H1 (cell line): ENCODE results near the gene MTFR1L. TPM values are rescaled to one million over a fixed set of nuclear protein-coding genes. Genes with fewer than 3 reads are reported as not detected.

Experiments
- CTCF ChIA-PET: fragments of 300-600 bp; sonication (Branson Sonifier 250); formaldehyde crosslinking; loops from one replicate; lab custom pipeline; 2021; ENCODE audit not compliant: partially characterized antibody; lab: Charles Lee
- POLR2A ChIA-PET: fragments of 300-600 bp; sonication (Branson Sonifier 250); formaldehyde crosslinking; loops from one replicate; lab custom pipeline; 2021; ENCODE audit warnings: inconsistent platforms; ENCODE audit not compliant: partially characterized antibody; lab: Charles Lee
- DNase-seq, 2 experiments: peaks; one replicate each; pipeline versions ENCODE4 v3.0.0 to v3.0.0-alpha.2; 2010 to 2022; ENCODE audit warnings: low spot score in 2 of 2, low read depth in 1 of 2, mixed read lengths in 1 of 2
- FAIRE-seq: peaks from 2 replicates; lab custom pipeline; 2011; peaks lifted over from hg19 to GRCh38; lab: Jason Lieb, UNC
- H2AFZ ChIP-seq: 2 replicates; pipeline ENCODE4 v1.8.1; 2012; ENCODE audit warnings: low read length, inconsistent platforms
- H2AK5ac ChIP-seq: 2 replicates; pipeline ENCODE4 v1.6.1; 2013; ENCODE audit warnings: low read depth, low read length
- H2BK120ac ChIP-seq: replicated peaks from 2 replicates; pipeline ENCODE3; 2013; ENCODE audit warnings: low read depth, low read length, inconsistent platforms
- H2BK12ac ChIP-seq: 2 replicates; pipeline ENCODE4 v1.6.1; 2013; ENCODE audit warnings: low read depth, low read length
- H2BK15ac ChIP-seq: 2 replicates; pipeline ENCODE4 v1.6.1; 2013; ENCODE audit warnings: low read length
- H2BK20ac ChIP-seq: 2 replicates; pipeline ENCODE4 v1.6.1; 2013; ENCODE audit warnings: low read length
- H2BK5ac ChIP-seq: 2 replicates; pipeline ENCODE4 v1.6.1; 2013; ENCODE audit warnings: low read depth, low read length
- H3K14ac ChIP-seq: 2 replicates; pipeline ENCODE4 v1.6.1; 2013; ENCODE audit warnings: inconsistent platforms; ENCODE audit not compliant: insufficient read length
- H3K18ac ChIP-seq: 2 replicates; pipeline ENCODE4 v1.6.1; 2013; ENCODE audit warnings: low read length; ENCODE audit errors: extremely low read depth
- H3K23ac ChIP-seq: 2 replicates; pipeline ENCODE4 v1.6.1; 2013; ENCODE audit warnings: inconsistent platforms; ENCODE audit not compliant: insufficient read length
- H3K23me2 ChIP-seq: 2 replicates; pipeline ENCODE4 v1.6.1; 2013; ENCODE audit warnings: low read depth, low read length
- H3K27ac ChIP-seq: 2 replicates; pipeline ENCODE4 v1.6.1; 2011; ENCODE audit warnings: low read depth, low read length, inconsistent platforms
- H3K27me3 ChIP-seq, 4 experiments: replicated peaks in 1 of 4; 1 replicate in 1 of 4; 2 replicates in 3 of 4; pipeline versions ENCODE4 v1.6.1 to v1.8.1; 2011 to 2013; ENCODE audit warnings: low read length in 3 of 4, mild to moderate bottlenecking in 3 of 4, inconsistent platforms in 2 of 4, mixed read lengths in 2 of 4, moderate library complexity in 1 of 4; ENCODE audit not compliant: control insufficient read depth in 3 of 4, insufficient read depth in 3 of 4; ENCODE audit errors: extremely low read depth in 1 of 4
- H3K36me3 ChIP-seq, 4 experiments: 2 replicates each; pipeline versions ENCODE4 v1.6.1 to v1.8.1; 2011 to 2013; ENCODE audit warnings: mild to moderate bottlenecking in 4 of 4, low read length in 3 of 4, moderate library complexity in 2 of 4, control low read depth in 1 of 4, inconsistent platforms in 1 of 4; ENCODE audit not compliant: insufficient read depth in 4 of 4, control insufficient read depth in 2 of 4
- H3K4ac ChIP-seq: replicated peaks from 2 replicates; pipeline ENCODE3; 2013; ENCODE audit warnings: low read length, low read depth, mixed read lengths, inconsistent platforms; ENCODE audit not compliant: insufficient read length
- H3K4me1 ChIP-seq, 4 experiments: replicated peaks in 1 of 4; 1 replicate in 1 of 4; 2 replicates in 3 of 4; pipeline versions ENCODE4 v1.6.1 to v1.8.1; 2011 to 2013; ENCODE audit warnings: low read length in 3 of 4, inconsistent platforms in 2 of 4, mixed read lengths in 1 of 4; ENCODE audit not compliant: insufficient read depth in 4 of 4, control insufficient read depth in 3 of 4
- H3K4me2 ChIP-seq, 2 experiments: 2 replicates each; pipeline versions ENCODE4 v1.6.1 to v1.8.1; 2011 to 2013; ENCODE audit warnings: low read depth in 2 of 2, low read length in 2 of 2, control low read depth in 1 of 2, inconsistent platforms in 1 of 2, mild to moderate bottlenecking in 1 of 2; ENCODE audit not compliant: insufficient read depth in 1 of 2
- H3K4me3 ChIP-seq, 4 experiments: fragments of 200-600, 300-600 bp in 1 of 4; sonication (generic), shearing (Covaris generic), sonication (Bioruptor Twin) in 1 of 4; 2 replicates each; pipeline versions ENCODE4 v1.5.1 to v1.8.1; 2011 to 2016; ENCODE audit warnings: low read length in 4 of 4, low read depth in 3 of 4, control low read depth in 2 of 4, inconsistent platforms in 2 of 4, mild to moderate bottlenecking in 2 of 4, mixed read lengths in 1 of 4, moderate library complexity in 1 of 4; ENCODE audit not compliant: insufficient read depth in 2 of 4; ENCODE audit errors: extremely low read depth in 1 of 4
- H3K56ac ChIP-seq: replicated peaks from 2 replicates; pipeline ENCODE3; 2013; ENCODE audit warnings: low read depth, mild to moderate bottlenecking, mixed read lengths, low read length, inconsistent platforms; ENCODE audit not compliant: insufficient read length
- H3K79me1 ChIP-seq: 2 replicates; pipeline ENCODE4 v1.6.1; 2013; ENCODE audit warnings: low read depth, low read length, control low read depth
- H3K79me2 ChIP-seq, 2 experiments: 2 replicates each; pipeline versions ENCODE4 v1.6.1 to v1.8.1; 2012 to 2013; ENCODE audit warnings: low read length in 2 of 2, mild to moderate bottlenecking in 2 of 2, inconsistent platforms in 1 of 2; ENCODE audit not compliant: insufficient read depth in 2 of 2, control insufficient read depth in 1 of 2
- H3K9ac ChIP-seq, 4 experiments: replicated peaks in 1 of 4; 1 replicate in 1 of 4; 2 replicates in 3 of 4; pipeline versions ENCODE4 v1.6.1 to v1.8.1; 2011 to 2013; ENCODE audit warnings: low read depth in 3 of 4, low read length in 3 of 4, control low read depth in 2 of 4, mild to moderate bottlenecking in 2 of 4, moderate library complexity in 2 of 4, inconsistent platforms in 1 of 4; ENCODE audit errors: extremely low read depth in 1 of 4
- H3K9me3 ChIP-seq, 2 experiments: 2 replicates each; pipeline versions ENCODE4 v1.6.1 to v1.8.1; 2012 to 2013; ENCODE audit warnings: mild to moderate bottlenecking in 2 of 2, moderate library complexity in 2 of 2, control low read depth in 1 of 2, inconsistent platforms in 1 of 2, low read depth in 1 of 2, low read length in 1 of 2, mixed read lengths in 1 of 2; ENCODE audit not compliant: insufficient read depth in 2 of 2
- H4K20me1 ChIP-seq, 2 experiments: replicated peaks in 1 of 2; 2 replicates each; pipeline versions ENCODE3 to v1.8.1; 2011 to 2013; ENCODE audit warnings: inconsistent platforms in 2 of 2, low read length in 2 of 2, mild to moderate bottlenecking in 1 of 2; ENCODE audit not compliant: insufficient read depth in 2 of 2, control insufficient read depth in 1 of 2
- H4K5ac ChIP-seq: 2 replicates; pipeline ENCODE4 v1.6.1; 2013; ENCODE audit warnings: low read length, low read depth, mixed read lengths, inconsistent platforms; ENCODE audit not compliant: insufficient read length
- H4K8ac ChIP-seq: 2 replicates; pipeline ENCODE4 v1.8.0; 2013; ENCODE audit warnings: mild to moderate bottlenecking, moderate library complexity, low read length, inconsistent platforms; ENCODE audit not compliant: insufficient read depth; ENCODE audit errors: extremely low read depth
- H4K91ac ChIP-seq: replicated peaks from 2 replicates; pipeline ENCODE3; 2013; ENCODE audit warnings: low read length, mixed read lengths, inconsistent platforms; ENCODE audit not compliant: insufficient read length
- POLR2A ChIP-seq, 2 experiments: IDR thresholded peaks; 1 replicate in 1 of 2; 2 replicates in 1 of 2; pipeline ENCODE4 v1.6.1; 2011; ENCODE audit warnings: low read depth in 2 of 2, low read length in 2 of 2, mild to moderate bottlenecking in 2 of 2; ENCODE audit errors: control extremely low read depth in 1 of 2
- WGBS, 2 experiments: shearing (Covaris generic) in 1 of 2; methylation state at CpG; one replicate each; pipeline versions ENCODE4 v1.1.6 to v1.1.7; 2013 to 2015; ENCODE audit warnings: low lambda C conversion rate in 2 of 2, mixed read lengths in 2 of 2, inconsistent platforms in 1 of 2, low coverage in 1 of 2, missing lambda C conversion rate in 1 of 2; ENCODE audit not compliant: insufficient replicate concordance in 2 of 2, insufficient coverage in 1 of 2, insufficient read length in 1 of 2; ENCODE audit errors: extremely low coverage in 1 of 2, missing lambda C conversion rate in 1 of 2; 5-methylcytosine and 5-hydroxymethylcytosine counted together
- polyA plus RNA-seq, 7 experiments: library from polyadenylated mRNA; depleted of rRNA in 3 of 7; stranded (reverse) in 5 of 7; unstranded in 2 of 7; fragments of >200 nt in 5 of 7; fragments of 200-250 nt in 2 of 7; gene quantifications; 1 replicate in 5 of 7; 2 replicates in 1 of 7; 4 replicates in 1 of 7; pipeline versions ENCODE4 v1.2.1 to v1.2.3, GENCODE V29; 2011 to 2013; ENCODE audit warnings: missing spikeins in 2 of 7, mixed read lengths in 2 of 7
- total RNA-seq: library from RNA; stranded (reverse); fragmentation: NEBNext Ultra II Directional; extraction: Animal tissue kit (Norgen Biotek cat#: 25700); gene quantifications from 2 replicates; pipeline ENCODE4 v1.2.1, GENCODE V29; 2021

MTFR1L gene
- total and polyA plus RNA-seq, 2 of the 8 experiments (the other 6 are each of a cell fraction or from before 2014, with no cell fraction given): 20.8 to 23.1 TPM

DNA sequence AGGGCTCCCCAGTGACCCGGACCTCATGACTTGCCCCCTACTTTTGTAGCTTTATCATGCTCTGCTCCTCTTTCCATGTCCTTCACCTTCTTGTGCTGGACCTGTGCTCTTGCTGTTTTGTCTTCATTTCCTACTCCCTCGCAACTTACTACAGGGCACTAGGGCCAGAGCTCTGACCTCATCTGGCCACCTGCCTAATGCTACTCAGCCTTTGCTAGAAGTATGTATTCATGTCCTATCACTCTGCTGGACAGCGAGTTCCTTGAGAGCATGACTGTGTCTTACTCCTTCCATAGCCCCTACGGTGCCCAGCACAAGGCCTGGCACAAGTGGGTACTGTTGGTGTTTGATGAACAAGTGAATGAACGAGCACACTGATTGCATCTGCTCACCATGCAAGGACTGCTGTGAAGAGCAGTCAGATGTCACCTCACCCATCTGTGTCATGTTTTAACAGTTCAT, 1.9 kb downstream of the MTFR1L start:
- H4K5ac ChIP-seq: no peak overlapping the region
- DNase-seq (no peak), FAIRE-seq (no peak)
- peaks cover 11 to 13% of the 10 kb centered on the region in 2 experiments for H4K20me1 ChIP-seq
- no peak overlapping the region for H3K56ac ChIP-seq
- H2BK5ac ChIP-seq: no peak overlapping the region
- no peak overlapping the region for H4K8ac ChIP-seq
- H2BK15ac ChIP-seq: no peak overlapping the region
- no peak overlapping the region for H2BK12ac ChIP-seq
- no peak overlapping the region for H3K23ac ChIP-seq
- peaks cover 12% of the 10 kb centered on the region for H3K23me2 ChIP-seq
- peaks cover 8% of the 10 kb centered on the region; the same call in 1 of the 2 replicates for H3K79me1 ChIP-seq
- ChIA-PET CTCF (interaction anchor here (0.6 to 2.7 kb wide), 9 partner anchors 10 to 768 kb away, joined by 3 to 11 read pairs (median 3); partner anchors contain the start of gene PAFAH2), POLR2A (interaction anchor here (1.1 to 5.5 kb wide), 7 partner anchors 12 to 208 kb away, joined by 3 to 32 read pairs (median 3); partner anchors contain the start of gene PAQR7)
- no peak overlapping the region for H3K9ac ChIP-seq
- WGBS, 2 experiments: 86% methylated on average over 5 of the region's 5 CpGs; no CpG with 5 or more reads in 1 of the 2 experiments
- H3K4me3 ChIP-seq: peak overlapping the region in 2 of 4 experiments; percentile 75 to 80; a peak in 2 of 8 replicates
- no peak overlapping the region for H3K4ac ChIP-seq
- no peak overlapping the region for H3K27ac ChIP-seq
- H3K36me3 ChIP-seq: no peaks in the 10 kb centered on the region
- no peak overlapping the region for H3K14ac ChIP-seq
- H4K91ac ChIP-seq: no peak overlapping the region
- peaks cover 0 to 3% of the 10 kb centered on the region in 2 experiments; a peak in 1 of 4 replicates for H3K79me2 ChIP-seq
- H3K9me3 ChIP-seq: no peaks in the 10 kb centered on the region
- no peak overlapping the region for H2AK5ac ChIP-seq
- H3K18ac ChIP-seq: no peak overlapping the region
- no peak overlapping the region for H2AFZ ChIP-seq
- H3K4me1 ChIP-seq: peaks cover 12 to 25% (median 15%) of the 10 kb centered on the region in 4 experiments
- peaks cover 0 to 6% (median 2%) of the 10 kb centered on the region in 4 experiments; a peak in 4 of 7 replicates for H3K27me3 ChIP-seq
- H3K4me2 ChIP-seq: peak overlapping the region; percentile 90 to 93; a peak in 2 of 4 replicates
- no peak overlapping the region for H2BK20ac ChIP-seq
- H2BK120ac ChIP-seq: no peak overlapping the region
- TF ChIP-seq POLR2A (IDR thresholded peaks at IDR 0.05; ENCODE audit: control extremely low read depth in 1 of 2, low read depth in 2 of 2, low read length in 2 of 2): peak in 1 of 2 experiments; percentile 42; a peak in 1 of 3 replicates
